ENCODE results near the gene SH3BP5. TPM values are rescaled to one million over a fixed set of nuclear protein-coding genes. Genes with fewer than 3 reads are reported as not detected.

SH3BP5 gene
- total RNA-seq, 1 donor from 2014 or later: 110 TPM

- Histone ChIP-seq H3K27ac (no peak overlapping the region), H3K9me3 (no peaks in the 10 kb centered on the region), H3K36me3 (no peaks in the 10 kb centered on the region), H3K4me3 (no peak overlapping the region), H3K4me1 (peaks cover 74% of the 10 kb centered on the region), H3K27me3 (no peaks in the 10 kb centered on the region)
- TF ChIP-seq CTCF (IDR thresholded peaks at IDR 0.05): no peak
- intact Hi-C loops (cut with DNase I): no loop called here
- DNase-seq (no peak), ATAC-seq (no peak)
Measured at GRCh38 chr3:15288331-15289035, 43.9 kb downstream of the SH3BP5 start.

GRCh38 chr3:15287565-15288330 is 44.6 kb downstream of the SH3BP5 start:
- H3K27ac ChIP-seq: no peak overlapping the region
- H3K4me1 ChIP-seq: peaks cover 67% of the 10 kb centered on the region
- intact Hi-C loops (cut with DNase I): no loop called here
- H3K9me3 ChIP-seq: no peaks in the 10 kb centered on the region
- ATAC-seq: peak; percentile 85
- TF ChIP-seq CTCF (IDR thresholded peaks at IDR 0.05): no peak
- no peak for DNase-seq
- H3K27me3 ChIP-seq: no peaks in the 10 kb centered on the region
- H3K4me3 ChIP-seq: no peak overlapping the region
- no peaks in the 10 kb centered on the region for H3K36me3 ChIP-seq

GRCh38 chr3:15286022-15286421 is 46.4 kb downstream of the SH3BP5 start:
- Histone ChIP-seq H3K27ac (no peak overlapping the region), H3K27me3 (no peaks in the 10 kb centered on the region), H3K4me3 (no peak overlapping the region), H3K4me1 (peaks cover 50% of the 10 kb centered on the region), H3K36me3 (no peaks in the 10 kb centered on the region), H3K9me3 (no peaks in the 10 kb centered on the region)
- no peak for DNase-seq
- intact Hi-C loops (cut with DNase I): no loop called here
- no peak for TF ChIP-seq CTCF (IDR thresholded peaks at IDR 0.05)
- no peak for ATAC-seq

GRCh38 chr3:15284121-15284889 is 48.1 kb downstream of the SH3BP5 start:
- Histone ChIP-seq H3K27ac (no peak overlapping the region), H3K9me3 (no peaks in the 10 kb centered on the region), H3K4me3 (no peak overlapping the region), H3K36me3 (no peaks in the 10 kb centered on the region), H3K4me1 (peaks cover 33% of the 10 kb centered on the region), H3K27me3 (no peaks in the 10 kb centered on the region)
- DNase-seq (no peak), ATAC-seq (peak; percentile 59)
- TF ChIP-seq CTCF (IDR thresholded peaks at IDR 0.05): no peak
- intact Hi-C loops (cut with DNase I): no loop called here

GRCh38 chr3:15283702-15284101 is 48.7 kb downstream of the SH3BP5 start:
- peaks cover 27% of the 10 kb centered on the region for H3K4me1 ChIP-seq
- ATAC-seq (no peak), DNase-seq (no peak)
- no peak for TF ChIP-seq CTCF (IDR thresholded peaks at IDR 0.05)
- no peaks in the 10 kb centered on the region for H3K27me3 ChIP-seq
- no peaks in the 10 kb centered on the region for H3K9me3 ChIP-seq
- H3K27ac ChIP-seq: no peak overlapping the region
- H3K4me3 ChIP-seq: no peak overlapping the region
- no peaks in the 10 kb centered on the region for H3K36me3 ChIP-seq
- intact Hi-C loops (cut with DNase I): no loop called here

Measured in upper lobe of right lung (tissue), 1 donor.